DND-41 (cell line): ENCODE results near the gene WHRN.

Source experiments
- CTCF ChIP-seq: IDR thresholded peaks from 2 replicates; pipeline ENCODE4 v1.5.1; 2012; ENCODE audit warnings: borderline replicate concordance, low read length, moderate library complexity, mild to moderate bottlenecking; ENCODE audit not compliant: poor library complexity, severe bottlenecking; ENCODE audit errors: extremely low read depth
- EZH2 ChIP-seq: IDR thresholded peaks from 3 replicates; pipeline ENCODE4 v1.6.1; 2012; ENCODE audit warnings: borderline replicate concordance, low read depth, mild to moderate bottlenecking, moderate library complexity, low read length, inconsistent platforms; ENCODE audit not compliant: severe bottlenecking

DNA sequence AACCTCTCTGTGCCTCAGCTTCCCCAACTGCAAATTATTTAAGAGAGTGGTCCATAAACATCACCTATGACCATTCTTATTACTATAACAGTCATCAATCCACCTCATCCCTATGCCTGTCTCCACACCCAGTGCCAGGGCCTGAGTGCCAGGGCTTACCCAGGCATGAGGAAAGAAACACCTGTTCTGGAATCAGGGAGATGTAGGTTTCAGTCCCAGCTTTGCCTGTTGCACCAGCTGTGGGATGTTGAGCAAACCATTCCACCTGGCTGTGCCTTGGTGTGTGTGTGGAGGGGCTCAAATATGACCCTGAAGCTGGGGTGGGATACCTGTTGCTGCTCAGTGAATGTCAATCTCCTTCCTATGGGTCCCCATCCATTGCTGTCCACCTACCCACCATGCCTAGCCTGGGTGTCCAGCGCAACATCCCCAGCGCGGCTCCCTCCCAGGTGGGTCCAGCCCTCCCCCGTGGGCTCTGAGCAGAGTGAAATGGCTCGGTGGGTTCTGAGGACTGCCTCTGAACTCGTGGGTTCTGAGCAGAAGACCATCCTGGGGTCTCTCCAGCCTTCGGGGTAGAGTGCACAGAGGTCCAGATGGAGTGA, 133.8 kb downstream of the WHRN start:
- TF ChIP-seq CTCF (no peak), EZH2 (no peak)
